8988T (cell line): ENCODE results near the gene MYO5C.
"Not testable (repeated sequence)": the region's sequence is repeated elsewhere in the genome, so short reads cannot be mapped to it uniquely, and the experiment has no call there.

Source experiments
- DNase-seq: peaks from one replicate; pipeline ENCODE4 v3.0.0; 2011

The MYO5C gene

DNA sequence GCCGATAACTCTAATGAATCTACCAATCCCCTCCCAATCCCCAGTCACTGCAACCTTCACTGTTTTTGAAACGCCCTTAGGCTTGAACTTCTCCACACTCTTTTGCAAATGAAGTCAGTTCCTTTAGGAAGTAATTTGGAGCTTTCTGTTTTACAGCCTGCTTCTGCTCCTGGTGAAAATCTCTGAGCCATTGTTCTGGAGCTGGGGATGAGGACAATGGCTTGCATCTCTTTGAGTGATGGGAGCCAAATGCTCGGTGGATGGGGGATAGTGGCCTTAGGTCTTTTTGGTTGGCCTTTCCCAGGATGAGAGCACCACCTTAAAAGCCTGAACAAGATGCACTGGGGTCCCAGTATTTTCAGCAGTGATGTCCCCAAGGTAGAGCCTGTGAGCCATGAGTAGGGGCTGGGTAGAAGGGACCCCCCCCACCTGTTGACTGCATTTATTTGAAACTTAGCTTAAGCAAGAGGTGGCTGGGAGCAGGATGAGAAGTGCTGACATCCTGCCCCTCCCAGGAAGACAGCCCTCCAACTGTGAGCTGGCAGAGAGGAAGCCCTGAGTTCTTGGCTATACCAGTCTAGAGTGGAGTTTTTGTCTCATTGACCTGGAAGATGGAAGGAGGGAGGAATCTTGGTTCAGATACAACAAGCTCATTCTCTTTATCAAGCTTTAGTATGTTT is 7.6 kb upstream of the MYO5C start:
- no peak for DNase-seq

DNA sequence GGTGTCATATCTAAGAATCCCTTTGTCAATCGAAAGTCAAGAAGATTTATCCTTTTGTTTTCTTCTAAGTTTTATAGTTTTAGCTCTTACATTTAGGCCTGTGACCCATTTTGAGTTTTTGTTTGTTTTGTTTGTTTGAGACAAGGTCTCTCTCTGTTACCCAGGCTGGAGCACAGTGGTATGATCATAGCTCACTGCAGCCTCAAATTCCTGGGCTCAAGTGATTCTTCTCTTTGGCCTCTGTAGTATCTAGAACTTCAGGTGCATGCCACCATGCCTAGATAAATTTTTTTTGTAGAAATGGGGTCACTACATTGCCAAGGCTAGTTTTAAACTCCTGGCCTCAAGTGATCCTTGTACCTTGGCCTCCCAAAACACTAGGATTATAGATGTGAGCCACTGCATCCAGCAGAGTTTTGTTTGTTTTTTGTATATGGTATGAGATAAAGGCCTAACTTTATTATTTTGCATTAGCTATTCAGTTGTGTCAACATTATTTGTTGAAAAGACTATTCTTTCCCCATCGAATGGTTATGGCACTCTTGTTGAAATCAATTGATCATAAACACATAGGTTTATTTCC is 5.8 kb upstream of the MYO5C start:
- DNase-seq, result no peak

DNA sequence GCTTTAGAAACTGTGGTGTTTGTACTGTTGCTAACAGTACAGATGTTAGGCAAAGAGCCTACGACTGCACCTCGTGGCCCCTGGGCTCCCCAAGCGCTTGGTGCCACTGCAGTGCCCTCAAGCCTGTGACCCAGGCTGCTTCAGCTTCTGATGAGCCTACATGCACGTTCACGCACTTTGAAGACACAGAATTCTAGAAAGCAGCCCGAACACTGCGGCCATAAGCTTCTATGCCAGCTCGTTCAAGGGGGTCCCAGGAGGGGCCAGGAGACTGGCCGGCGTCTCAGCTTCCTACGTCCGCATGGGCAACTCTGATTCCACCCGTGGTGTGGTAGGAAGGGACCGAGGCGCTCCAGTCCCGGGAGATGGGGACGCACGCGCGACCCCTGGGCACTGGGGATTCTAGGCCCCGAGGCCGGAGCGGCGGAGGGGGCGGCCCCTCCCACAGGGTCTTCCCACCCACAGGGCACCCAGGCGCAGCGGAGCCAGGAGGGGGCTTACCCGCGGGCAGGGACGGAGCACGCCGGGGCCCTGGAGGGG is 653 bp downstream of the MYO5C start:
- no peak for DNase-seq

- no peak for DNase-seq
Observed at GRCh38 chr15:52292780-52293392, 2.7 kb downstream of the MYO5C start.

- DNase-seq, result no peak
Observed at GRCh38 chr15:52291204-52291603, 4.4 kb downstream of the MYO5C start.

- DNase-seq, result no peak
Observed at GRCh38 chr15:52290800-52291199, 4.8 kb downstream of the MYO5C start.

GRCh38 chr15:52290329-52290728 is 5.3 kb downstream of the MYO5C start:
- DNase-seq, result no peak

GRCh38 chr15:52289629-52290081 is 5.9 kb downstream of the MYO5C start:
- DNase-seq, result no peak

- DNase-seq, result no peak
Observed at GRCh38 chr15:52288986-52289385, 6.6 kb downstream of the MYO5C start.

DNA sequence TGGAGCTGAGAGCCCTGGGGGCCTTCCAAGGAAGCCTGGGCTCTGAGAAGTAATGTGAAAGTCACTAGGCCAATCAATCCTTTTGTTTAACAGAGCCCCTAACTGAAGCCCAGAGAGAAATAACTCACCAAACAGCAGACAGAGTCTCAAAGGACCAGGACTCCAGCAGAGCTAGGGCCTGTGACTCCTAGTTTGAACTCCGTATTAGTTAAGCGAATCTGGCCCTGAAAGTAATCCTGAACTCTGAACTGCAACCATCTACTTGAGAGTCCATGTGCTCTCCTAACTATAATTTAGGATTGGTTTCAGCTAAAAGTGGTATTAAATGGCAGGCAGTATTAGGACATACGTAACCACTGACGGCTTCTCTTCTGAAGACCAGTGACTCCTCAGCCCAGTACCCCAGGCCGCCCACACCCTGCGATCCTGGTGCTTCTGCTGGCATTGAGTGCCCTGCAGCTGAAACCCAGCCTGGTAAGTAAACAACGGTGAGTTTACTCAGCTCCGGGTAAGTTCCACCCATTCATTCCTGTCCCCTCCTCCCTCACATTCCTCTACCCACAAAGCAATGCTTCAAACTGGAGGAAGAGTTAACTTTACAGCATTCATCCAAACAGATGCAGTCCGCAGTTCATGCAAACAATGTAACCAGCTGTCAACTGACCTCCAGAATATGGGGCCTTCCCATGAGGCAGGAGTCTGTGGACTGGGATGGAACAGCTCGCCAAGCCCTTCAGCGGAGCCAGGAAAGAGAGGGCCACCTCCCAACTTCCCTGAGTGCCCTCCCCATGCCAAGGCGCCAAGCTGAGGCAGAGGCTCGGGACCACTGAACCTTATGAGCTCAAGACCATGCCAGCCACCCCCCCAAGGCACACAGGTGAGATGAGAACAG is 7.3 kb downstream of the MYO5C start:
- DNase-seq, result no peak

DNA sequence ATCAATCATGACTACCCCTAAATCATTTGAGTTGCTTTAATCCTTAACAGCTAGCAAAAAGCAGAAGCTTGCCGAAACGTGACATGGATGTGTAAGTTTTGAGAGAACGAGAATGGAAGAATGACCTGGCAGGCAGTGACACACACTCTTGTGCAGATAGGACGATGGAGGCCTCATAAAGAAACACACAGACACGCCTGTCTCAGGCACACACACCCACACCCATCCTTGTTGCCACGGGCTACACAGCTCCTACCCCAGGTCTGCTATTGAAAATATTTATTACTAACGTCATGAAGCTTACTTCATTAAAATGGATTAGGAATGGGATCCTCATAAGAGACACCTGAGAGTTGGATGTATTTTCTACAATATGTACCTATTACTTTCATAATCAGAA is 8.5 kb downstream of the MYO5C start:
- no peak for DNase-seq

- DNase-seq, result not testable (repeated sequence)
Observed at GRCh38 chr15:52285941-52286340, 9.7 kb downstream of the MYO5C start.

DNA sequence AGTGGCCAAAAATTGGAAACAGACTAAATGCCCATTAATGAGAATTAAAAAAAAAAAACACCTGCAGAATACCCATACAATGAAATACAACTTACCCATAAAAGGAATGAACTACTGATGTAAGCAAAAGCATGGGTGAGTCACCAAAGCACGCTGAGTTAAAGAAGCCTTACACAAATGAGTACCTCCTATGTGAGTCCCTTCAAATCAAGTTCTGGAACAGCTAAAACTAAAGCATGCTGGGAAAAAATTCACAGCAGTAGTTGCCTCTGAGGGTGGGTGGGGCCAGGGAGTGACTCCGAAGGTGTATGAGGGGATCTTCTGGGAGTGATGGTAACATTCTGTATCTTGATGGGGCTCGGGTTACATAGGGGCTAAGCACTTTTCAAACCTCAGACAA is 11.4 kb downstream of the MYO5C start:
- no peak for DNase-seq

GRCh38 chr15:52283281-52283680 is 12.3 kb downstream of the MYO5C start:
- DNase-seq, result no peak

GRCh38 chr15:52282418-52282817 is 13.2 kb downstream of the MYO5C start:
- no peak for DNase-seq

GRCh38 chr15:52281085-52282035 is 14.2 kb downstream of the MYO5C start:
- DNase-seq, result no peak

- DNase-seq, result no peak
Observed at GRCh38 chr15:52280326-52281084, 15.1 kb downstream of the MYO5C start.

DNA sequence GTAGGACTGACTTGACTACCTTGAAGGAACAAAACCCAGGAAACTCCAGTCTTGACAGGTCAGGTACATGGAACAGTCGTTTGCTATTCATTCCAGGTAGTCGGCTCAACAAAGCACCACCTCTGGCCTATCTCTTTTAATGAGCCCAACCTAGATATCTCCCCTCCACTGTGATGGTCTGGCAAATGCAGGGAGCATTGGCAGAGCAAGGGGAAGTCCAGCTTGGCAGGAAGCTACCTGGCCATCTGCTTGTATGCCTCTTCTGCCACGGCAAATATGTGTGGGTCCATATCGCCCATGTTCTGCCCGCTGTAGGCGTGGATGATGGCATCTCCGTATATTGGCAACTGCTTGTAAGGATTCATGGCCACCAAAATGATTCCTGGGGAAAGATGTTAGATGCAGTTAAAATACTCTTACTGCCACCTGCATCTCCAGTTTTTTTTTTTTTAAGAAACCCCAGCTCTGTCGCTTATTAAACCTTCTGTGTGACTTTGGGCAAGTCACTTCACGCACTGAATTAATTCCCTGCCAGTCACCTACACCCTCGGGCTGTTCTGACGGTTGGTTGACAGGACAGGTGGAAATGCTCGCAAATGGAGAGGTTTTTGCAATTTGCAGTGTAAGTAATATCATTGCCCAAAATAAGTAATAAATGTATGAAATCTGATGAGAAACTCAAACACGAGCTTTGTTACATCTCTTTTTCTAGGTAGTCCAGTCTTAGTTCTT is 16.8 kb downstream of the MYO5C start:
- DNase-seq, result no peak

- DNase-seq, result no peak
Observed at GRCh38 chr15:52278135-52278534, 17.5 kb downstream of the MYO5C start.

- no peak for DNase-seq
Observed at GRCh38 chr15:52277575-52277974, 18.0 kb downstream of the MYO5C start.
